Fibroblast of lung (primary cell): ENCODE data around the gene AMBRA1. TPM values are rescaled to one million over a fixed set of nuclear protein-coding genes. Genes with fewer than 3 reads are reported as not detected.

Source experiments
- DNase-seq, 2 donors: peaks; one replicate each; pipeline versions ENCODE4 v3.0.0 to v3.0.0-alpha.2; 2010; ENCODE audit warnings: low read depth in 2 of 2
- H2AFZ ChIP-seq: 2 replicates; pipeline ENCODE4 v1.5.1; 2012; ENCODE audit warnings: low read length, control low read depth, inconsistent platforms
- H3K27ac ChIP-seq: 2 replicates; pipeline ENCODE4 v1.5.1; 2011; ENCODE audit warnings: low read length, control low read depth; ENCODE audit not compliant: insufficient read depth
- H3K27me3 ChIP-seq: 2 replicates; pipeline ENCODE4 v1.5.1; 2011; ENCODE audit warnings: mild to moderate bottlenecking, low read length; ENCODE audit not compliant: control insufficient read depth, insufficient read depth
- H3K36me3 ChIP-seq: 2 replicates; pipeline ENCODE4 v1.5.1; 2011; ENCODE audit warnings: low read length; ENCODE audit not compliant: control insufficient read depth, insufficient read depth
- H3K4me1 ChIP-seq: 2 replicates; pipeline ENCODE4 v1.5.1; 2011; ENCODE audit warnings: low read length; ENCODE audit not compliant: control insufficient read depth, insufficient read depth; ENCODE audit errors: extremely low read depth
- H3K4me2 ChIP-seq: 2 replicates; pipeline ENCODE4 v1.5.1; 2011; ENCODE audit warnings: low read length, control low read depth; ENCODE audit not compliant: insufficient read depth; ENCODE audit errors: extremely low read depth
- H3K4me3 ChIP-seq, 4 experiments: fragments of 200-600 bp in 1 of 4; sonication (generic) in 1 of 4; replicated peaks in 1 of 4; 2 replicates each; pipeline ENCODE4 v1.5.1; 2011 to 2016; ENCODE audit warnings: low read length in 4 of 4, low read depth in 3 of 4, mild to moderate bottlenecking in 3 of 4, control low read depth in 2 of 4, inconsistent platforms in 1 of 4, mixed read lengths in 1 of 4; ENCODE audit not compliant: insufficient read depth in 1 of 4; ENCODE audit errors: control extremely low read depth in 1 of 4
- H3K79me2 ChIP-seq: 2 replicates; pipeline ENCODE4 v1.5.1; 2012; ENCODE audit warnings: mild to moderate bottlenecking, low read length, inconsistent platforms; ENCODE audit not compliant: control insufficient read depth, insufficient read depth
- H3K9ac ChIP-seq: 2 replicates; pipeline ENCODE4 v1.5.1; 2011; ENCODE audit warnings: mild to moderate bottlenecking, low read length, control low read depth; ENCODE audit not compliant: insufficient read depth
- H3K9me3 ChIP-seq: 2 replicates; pipeline ENCODE4 v1.5.1; 2012; ENCODE audit warnings: low read depth, low read length; ENCODE audit not compliant: control insufficient read depth, insufficient read depth
- H4K20me1 ChIP-seq: 2 replicates; pipeline ENCODE4 v1.5.1; 2011; ENCODE audit warnings: low read length; ENCODE audit not compliant: control insufficient read depth, insufficient read depth; ENCODE audit errors: extremely low read depth
- CTCF ChIP-seq, 2 donors: IDR thresholded peaks in 1 of 2; conservative IDR thresholded peaks in 1 of 2; 1 replicate in 1 of 2; 2 replicates in 1 of 2; pipeline ENCODE4 v1.5.1; 2011 to 2012; ENCODE audit warnings: low read length in 2 of 2, control low read depth in 1 of 2, inconsistent platforms in 1 of 2, low read depth in 1 of 2, mild to moderate bottlenecking in 1 of 2
- EZH2 ChIP-seq: IDR thresholded peaks from 2 replicates; pipeline ENCODE4 v1.5.1; 2012; ENCODE audit warnings: low read length, control low read depth, mild to moderate bottlenecking; ENCODE audit errors: missing control alignments
- polyA plus RNA-seq, 2 donors: library from polyadenylated mRNA; depleted of rRNA in 1 of 2; stranded (reverse) in 1 of 2; unstranded in 1 of 2; fragments of >200 nt; gene quantifications; 2 replicates each; pipeline ENCODE4 v1.2.1, GENCODE V29; 2011 to 2012; ENCODE audit warnings: missing spikeins in 1 of 2
- total RNA-seq: library from RNA; depleted of rRNA; stranded (reverse); fragments of >200 nt; gene quantifications from 2 replicates; pipeline ENCODE4 v1.2.1, GENCODE V29; 2014

The AMBRA1 gene
- total and polyA plus RNA-seq, 2 donors (not counting 1 experiment from before 2014, with no cell fraction given): 8.3 to 23.3 TPM

- DNase-seq: no peak
- no peaks in the 10 kb centered on the region for H3K9me3 ChIP-seq
- H3K36me3 ChIP-seq: peaks cover 8% of the 10 kb centered on the region
- no peaks in the 10 kb centered on the region for H3K27me3 ChIP-seq
- no peak overlapping the region for H3K9ac ChIP-seq
- no peaks in the 10 kb centered on the region for H4K20me1 ChIP-seq
- H3K4me3 ChIP-seq: no peak overlapping the region
- TF ChIP-seq CTCF (conservative IDR thresholded peaks at IDR 0.05 in 1 of 2, IDR thresholded peaks at IDR 0.05 in 1 of 2; ENCODE audit: low read depth in 1 of 2, low read length in 2 of 2) (no peak), EZH2 (no peak)
- no peak overlapping the region for H2AFZ ChIP-seq
- no peaks in the 10 kb centered on the region for H3K4me1 ChIP-seq
- no peak overlapping the region for H3K27ac ChIP-seq
- H3K4me2 ChIP-seq: no peak overlapping the region
- no peaks in the 10 kb centered on the region for H3K79me2 ChIP-seq
Measured at GRCh38 chr11:46413760-46414465, 179.9 kb downstream of the AMBRA1 start.

GRCh38 chr11:46410021-46410420 is 183.8 kb downstream of the AMBRA1 start:
- Histone ChIP-seq H3K36me3 (peaks cover 9% of the 10 kb centered on the region), H3K9ac (no peak overlapping the region), H2AFZ (no peak overlapping the region), H3K9me3 (no peaks in the 10 kb centered on the region), H3K4me3 (no peak overlapping the region), H3K27ac (no peak overlapping the region), H4K20me1 (no peaks in the 10 kb centered on the region), H3K4me1 (no peaks in the 10 kb centered on the region), H3K79me2 (no peaks in the 10 kb centered on the region), H3K4me2 (no peak overlapping the region), H3K27me3 (no peaks in the 10 kb centered on the region)
- peak in 1 of 2 donors; percentile 46 for DNase-seq
- TF ChIP-seq CTCF (conservative IDR thresholded peaks at IDR 0.05 in 1 of 2, IDR thresholded peaks at IDR 0.05 in 1 of 2; ENCODE audit: low read depth in 1 of 2, low read length in 2 of 2): peak in 1 of 2 donors; percentile 33
- TF ChIP-seq EZH2: no peak

GRCh38 chr11:46408407-46408986 is 185.3 kb downstream of the AMBRA1 start:
- no peak overlapping the region for H3K9ac ChIP-seq
- no peaks in the 10 kb centered on the region for H3K79me2 ChIP-seq
- H3K4me1 ChIP-seq: no peaks in the 10 kb centered on the region
- no peak for DNase-seq
- no peaks in the 10 kb centered on the region for H3K9me3 ChIP-seq
- no peaks in the 10 kb centered on the region for H4K20me1 ChIP-seq
- H3K27ac ChIP-seq: no peak overlapping the region
- peaks cover 10% of the 10 kb centered on the region for H3K36me3 ChIP-seq
- H3K4me3 ChIP-seq: no peak overlapping the region
- H3K4me2 ChIP-seq: no peak overlapping the region
- no peaks in the 10 kb centered on the region for H3K27me3 ChIP-seq
- no peak overlapping the region for H2AFZ ChIP-seq
- no peak for TF ChIP-seq CTCF (conservative IDR thresholded peaks at IDR 0.05 in 1 of 2, IDR thresholded peaks at IDR 0.05 in 1 of 2; ENCODE audit: low read depth in 1 of 2, low read length in 2 of 2)
- no peak for TF ChIP-seq EZH2
